ENCODE data around the gene ROR1.
"Not testable (repeated sequence)": the region's sequence is repeated elsewhere in the genome, so short reads cannot be mapped to it uniquely, and the experiment has no call there.

ROR1 gene

GRCh38 chr1:63779338-63780211 is 5.8 kb downstream of the ROR1 start:
- in situ Hi-C loops (cut with MboI; ENCODE audit: low sequenced_read_pairs, unreplicated experiment), result no loop called here
- no peak for TF ChIP-seq CTCF (IDR thresholded peaks at IDR 0.05; ENCODE audit: borderline replicate concordance, control extremely low read depth, extremely low read depth, insufficient read depth, missing control alignments)
- no peak for DNase-seq (ENCODE audit: low spot score)

- in situ Hi-C loops (cut with MboI; ENCODE audit: low sequenced_read_pairs, unreplicated experiment), result no loop called here
- no peak for DNase-seq (ENCODE audit: low spot score)
- TF ChIP-seq CTCF (IDR thresholded peaks at IDR 0.05; ENCODE audit: borderline replicate concordance, control extremely low read depth, extremely low read depth, insufficient read depth, missing control alignments), result no peak
Observed at GRCh38 chr1:63780565-63780964, 6.7 kb downstream of the ROR1 start.

GRCh38 chr1:63782982-63783381 is 9.2 kb downstream of the ROR1 start:
- in situ Hi-C loops (cut with MboI; ENCODE audit: low sequenced_read_pairs, unreplicated experiment), result no loop called here
- DNase-seq (ENCODE audit: low spot score), result no peak
- no peak for TF ChIP-seq CTCF (IDR thresholded peaks at IDR 0.05; ENCODE audit: borderline replicate concordance, control extremely low read depth, extremely low read depth, insufficient read depth, missing control alignments)

- no peak for TF ChIP-seq CTCF (IDR thresholded peaks at IDR 0.05; ENCODE audit: borderline replicate concordance, control extremely low read depth, extremely low read depth, insufficient read depth, missing control alignments)
- in situ Hi-C loops (cut with MboI; ENCODE audit: low sequenced_read_pairs, unreplicated experiment), result no loop called here
- no peak for DNase-seq (ENCODE audit: low spot score)
Observed at GRCh38 chr1:63784083-63784482, 10.3 kb downstream of the ROR1 start.

- DNase-seq (ENCODE audit: low spot score), result no peak
- in situ Hi-C loops (cut with MboI; ENCODE audit: low sequenced_read_pairs, unreplicated experiment), result no loop called here
- no peak for TF ChIP-seq CTCF (IDR thresholded peaks at IDR 0.05; ENCODE audit: borderline replicate concordance, control extremely low read depth, extremely low read depth, insufficient read depth, missing control alignments)
Observed at GRCh38 chr1:63784489-63785390, 10.9 kb downstream of the ROR1 start.

GRCh38 chr1:63787270-63787669 is 13.5 kb downstream of the ROR1 start:
- in situ Hi-C loops (cut with MboI; ENCODE audit: low sequenced_read_pairs, unreplicated experiment), result not testable (repeated sequence)

GRCh38 chr1:63787875-63788274 is 14.1 kb downstream of the ROR1 start:
- in situ Hi-C loops (cut with MboI; ENCODE audit: low sequenced_read_pairs, unreplicated experiment), result no loop called here
- TF ChIP-seq CTCF (IDR thresholded peaks at IDR 0.05; ENCODE audit: borderline replicate concordance, control extremely low read depth, extremely low read depth, insufficient read depth, missing control alignments), result no peak
- DNase-seq (ENCODE audit: low spot score), result no peak

More at GRCh38 chr1:63787270-63787669, 13.5 kb downstream of the ROR1 start:
- DNase-seq (ENCODE audit: low spot score), result not testable (repeated sequence)
